ENCODE data around the gene PDE3A. TPM values are rescaled to one million over a fixed set of nuclear protein-coding genes. Genes with fewer than 3 reads are reported as not detected.

The PDE3A gene
- total and polyA plus RNA-seq, 2 of the 4 experiments (the other 2 are of a cell fraction), result 0.09 to 0.18 TPM

- H4K5ac ChIP-seq (ENCODE audit: low read depth, low read length), result no peak overlapping the region
- TF ChIP-seq MAZ (IDR thresholded peaks at IDR 0.05; ENCODE audit: borderline replicate concordance, low read depth, low read length) (no peak), MAFK (IDR thresholded peaks at IDR 0.05; ENCODE audit: low read depth, low read length) (no peak), POLR2A (IDR thresholded peaks at IDR 0.05; ENCODE audit: low read depth, low read length) (no peak), ELK1 (IDR thresholded peaks at IDR 0.05; ENCODE audit: borderline replicate concordance, low read depth, low read length) (no peak), USF2 (IDR thresholded peaks at IDR 0.05; ENCODE audit: low read depth, low read length) (no peak), RAD21 (IDR thresholded peaks at IDR 0.05; ENCODE audit: low read length) (no peak), CEBPB (IDR thresholded peaks at IDR 0.05; ENCODE audit: low read depth, low read length) (no peak), RFX5 (IDR thresholded peaks at IDR 0.05; ENCODE audit: low read depth, low read length) (no peak), CHD1 (IDR thresholded peaks at IDR 0.05; ENCODE audit: low read depth, low read length) (no peak), SMC3 (IDR thresholded peaks at IDR 0.05; ENCODE audit: low read depth, low read length) (no peak), NFE2L2 (IDR thresholded peaks at IDR 0.05; ENCODE audit: low read depth, low read length) (no peak), FOS (IDR thresholded peaks at IDR 0.05; ENCODE audit: low read depth, low read length) (no peak), BHLHE40 (IDR thresholded peaks at IDR 0.05; ENCODE audit: low read depth, low read length) (no peak), MXI1 (IDR thresholded peaks at IDR 0.05; ENCODE audit: borderline replicate concordance, low read depth, low read length) (no peak), RCOR1 (IDR thresholded peaks at IDR 0.05; ENCODE audit: insufficient replicate concordance, low read length) (no peak)
- TF ChIP-seq, protein P1, sequence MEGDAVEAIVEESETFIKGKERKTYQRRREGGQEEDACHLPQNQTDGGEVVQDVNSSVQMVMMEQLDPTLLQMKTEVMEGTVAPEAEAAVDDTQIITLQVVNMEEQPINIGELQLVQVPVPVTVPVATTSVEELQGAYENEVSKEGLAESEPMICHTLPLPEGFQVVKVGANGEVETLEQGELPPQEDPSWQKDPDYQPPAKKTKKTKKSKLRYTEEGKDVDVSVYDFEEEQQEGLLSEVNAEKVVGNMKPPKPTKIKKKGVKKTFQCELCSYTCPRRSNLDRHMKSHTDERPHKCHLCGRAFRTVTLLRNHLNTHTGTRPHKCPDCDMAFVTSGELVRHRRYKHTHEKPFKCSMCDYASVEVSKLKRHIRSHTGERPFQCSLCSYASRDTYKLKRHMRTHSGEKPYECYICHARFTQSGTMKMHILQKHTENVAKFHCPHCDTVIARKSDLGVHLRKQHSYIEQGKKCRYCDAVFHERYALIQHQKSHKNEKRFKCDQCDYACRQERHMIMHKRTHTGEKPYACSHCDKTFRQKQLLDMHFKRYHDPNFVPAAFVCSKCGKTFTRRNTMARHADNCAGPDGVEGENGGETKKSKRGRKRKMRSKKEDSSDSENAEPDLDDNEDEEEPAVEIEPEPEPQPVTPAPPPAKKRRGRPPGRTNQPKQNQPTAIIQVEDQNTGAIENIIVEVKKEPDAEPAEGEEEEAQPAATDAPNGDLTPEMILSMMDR (conservative IDR thresholded peaks at IDR 0.05; ENCODE audit: low read depth, low read length), result no peak
- ATAC-seq (ENCODE audit: low read depth) (no peak), DNase-seq (no peak)
- H2BK5ac ChIP-seq (ENCODE audit: low read depth, low read length, poor library complexity, severe bottlenecking), result no peak overlapping the region
- H3K4me3 ChIP-seq (ENCODE audit: insufficient read depth, low read depth, low read length), result no peak overlapping the region
- no peak overlapping the region for H3K23ac ChIP-seq (ENCODE audit: low read depth, low read length)
- no CpG with 5 or more reads among the region's 2 CpGs for WGBS, 2 experiments (ENCODE audit: extremely low coverage in 2 of 2, insufficient read length in 1 of 2)
- H3K9me3 ChIP-seq (ENCODE audit: control insufficient read depth, insufficient read depth, low read length), result no peaks in the 10 kb centered on the region
- no peak overlapping the region for H3K9ac ChIP-seq (ENCODE audit: low read depth, low read length)
- intact Hi-C loops (cut with micrococcal nuclease) (no loop called here), in situ Hi-C loops (cut with MboI; ENCODE audit: low sequenced_read_pairs) (no loop called here), dilution Hi-C loops (cut with HindIII; ENCODE audit: low sequenced_read_pairs, unreplicated experiment) (no loop called here)
- H4K8ac ChIP-seq (ENCODE audit: low read depth in 2 of 2, low read length in 2 of 2), result no peak overlapping the region
- no peak overlapping the region for H2BK20ac ChIP-seq (ENCODE audit: low read depth, low read length)
- no peak overlapping the region for H3K4ac ChIP-seq (ENCODE audit: low read depth, low read length)
- no peak overlapping the region for H2BK120ac ChIP-seq (ENCODE audit: low read depth, low read length)
- ChIA-PET CTCF (interaction anchor here (0.5 kb wide), 1 partner anchor 35 kb away, joined by 3 read pairs; no protein-coding TSS in a partner anchor), POLR2A (ENCODE audit: unreplicated experiment) (interaction anchor here (0.6 kb wide), 1 partner anchor 1782 kb away, joined by 8 read pairs; no protein-coding TSS in a partner anchor)
- H4K20me1 ChIP-seq (ENCODE audit: insufficient read depth, low read length), result no peaks in the 10 kb centered on the region
- no peaks in the 10 kb centered on the region for H3K36me3 ChIP-seq (ENCODE audit: control insufficient read depth, insufficient read depth, low read length)
- H3K18ac ChIP-seq (ENCODE audit: low read depth, low read length), result no peak overlapping the region; the same call in 1 of the 2 replicates
- H3K14ac ChIP-seq (replicated peaks; ENCODE audit: low read depth, low read length), result no peak overlapping the region
- no peak overlapping the region for H4K91ac ChIP-seq (ENCODE audit: insufficient read depth, low read depth, low read length)
- H3K4me1 ChIP-seq (ENCODE audit: control insufficient read depth, insufficient read depth, low read length), result peaks cover 5% of the 10 kb centered on the region; the same call in 1 of the 2 replicates
- H3K79me1 ChIP-seq (ENCODE audit: low read depth in 1 of 2, low read length in 2 of 2), result no peaks in the 10 kb centered on the region
- H3K56ac ChIP-seq (ENCODE audit: extremely low read depth, insufficient read depth, low read length), result no peak overlapping the region
- H2AK5ac ChIP-seq (ENCODE audit: low read depth, low read length), result no peak overlapping the region
- BruUV-seq (replicated peaks), result no TSS peak
- no peak overlapping the region for H2BK15ac ChIP-seq (ENCODE audit: low read depth, low read length)
- 0 out of 2 replicates have a peak, but pooled peaks cover 3% of the 10 kb centered on the region for H3K9me1 ChIP-seq (ENCODE audit: insufficient read depth, low read length)
- no peaks in the 10 kb centered on the region for H3K27me3 ChIP-seq (ENCODE audit: control insufficient read depth, insufficient read depth, low read length)
- H3K27ac ChIP-seq (ENCODE audit: insufficient read depth, low read length), result no peak overlapping the region
- H2AFZ ChIP-seq (replicated peaks; ENCODE audit: low read length, poor library complexity), result no peak overlapping the region
- H2AK9ac ChIP-seq (replicated peaks; ENCODE audit: low read depth, low read length, poor library complexity), result no peak overlapping the region
- H3K4me2 ChIP-seq (ENCODE audit: low read depth, low read length), result no peak overlapping the region
Measured at GRCh38 chr12:20482491-20483054, 114.2 kb downstream of the PDE3A start.

All from IMR-90 (cell line).